AG10803 (cell line): ENCODE results near the gene CREG1.

Source experiments
- DNase-seq: peaks from one replicate; pipeline ENCODE4 v3.0.0; 2010; ENCODE audit warnings: low read depth
- H3K4me3 ChIP-seq: 2 replicates; pipeline ENCODE4 v1.5.1; 2011; ENCODE audit warnings: mild to moderate bottlenecking, low read length, control low read depth
- CTCF ChIP-seq: conservative IDR thresholded peaks from 2 replicates; pipeline ENCODE4 v1.5.1; 2011; ENCODE audit warnings: mild to moderate bottlenecking, low read length, control low read depth, inconsistent platforms

The CREG1 gene

GRCh38 chr1:167532375-167532774, 21.2 kb downstream of the CREG1 start:
- no peak overlapping the region for H3K4me3 ChIP-seq
- DNase-seq, result no peak
- TF ChIP-seq CTCF, result no peak

- TF ChIP-seq CTCF, result no peak
- peak; percentile 53 for DNase-seq
- H3K4me3 ChIP-seq, result no peak overlapping the region
These were observed 23.6 kb downstream of the CREG1 start for GRCh38 chr1:167529829-167530474.

GRCh38 chr1:167528057-167528728, 25.4 kb downstream of the CREG1 start:
- DNase-seq, result no peak
- no peak for TF ChIP-seq CTCF
- H3K4me3 ChIP-seq, result no peak overlapping the region

- no peak for DNase-seq
- no peak overlapping the region for H3K4me3 ChIP-seq
- no peak for TF ChIP-seq CTCF
These were observed 26.7 kb downstream of the CREG1 start for GRCh38 chr1:167526667-167527383.

GRCh38 chr1:167524651-167525050, 28.9 kb downstream of the CREG1 start:
- no peak overlapping the region for H3K4me3 ChIP-seq
- no peak for TF ChIP-seq CTCF
- no peak for DNase-seq

GRCh38 chr1:167522246-167522645, 31.3 kb downstream of the CREG1 start:
- H3K4me3 ChIP-seq, result no peak overlapping the region
- DNase-seq, result no peak
- TF ChIP-seq CTCF, result no peak

- DNase-seq, result no peak
- no peak for TF ChIP-seq CTCF
- H3K4me3 ChIP-seq, result no peak overlapping the region
These were observed 32.8 kb downstream of the CREG1 start for GRCh38 chr1:167520711-167521206.
